Left ventricle myocardium inferior (tissue), 1 donor: Measurements from ENCODE around the gene ZCRB1. TPM values are rescaled to one million over a fixed set of nuclear protein-coding genes. Genes with fewer than 3 reads are reported as not detected.

Source experiments
- DNase-seq: peaks from one replicate; pipeline ENCODE4 v3.0.0-alpha.2; 2020
- H3K27ac ChIP-seq: fragments of 200-600 bp; replicated peaks from 2 replicates; pipeline ENCODE4 v1.8.0; 2021
- H3K27me3 ChIP-seq: fragments of 200-600 bp; 2 replicates; pipeline ENCODE4 v1.8.0; 2021; ENCODE audit warnings: low read depth
- H3K36me3 ChIP-seq: fragments of 200-600 bp; 2 replicates; pipeline ENCODE4 v1.8.0; 2021
- H3K4me1 ChIP-seq: fragments of 200-600 bp; 2 replicates; pipeline ENCODE4 v1.8.0; 2021
- H3K4me3 ChIP-seq: fragments of 200-600 bp; 2 replicates; pipeline ENCODE4 v1.8.0; 2021; ENCODE audit warnings: mild to moderate bottlenecking, moderate library complexity
- H3K9me3 ChIP-seq: fragments of 200-600 bp; replicated peaks from 2 replicates; pipeline ENCODE4 v1.8.0; 2021
- intact Hi-C: fragments of 100-400 bp; cut with micrococcal nuclease; formaldehyde crosslinking; loops from one replicate; pipeline ENCODE4 v1.11.0; 2022
- total RNA-seq: library from RNA; stranded (reverse); fragmentation: NEBNext Ultra II Directional; extraction: Animal tissue kit (Norgen Biotek cat#: 25700); gene quantifications from one replicate; pipeline ENCODE4 v1.2.1, GENCODE V29; 2021
- TF ChIP-seq, protein P1 (sequence below): fragments of 200-600 bp; IDR thresholded peaks from 2 replicates; pipeline ENCODE4 v1.8.0; 2021; ENCODE audit warnings: antibody characterized with exemption, mild to moderate bottlenecking, borderline replicate concordance
- donor health status: DM: no; HTN: yes; CAD: no; lungs with severe emphysema.

The ZCRB1 gene
- total RNA-seq, 1 donor from 2014 or later, result 64.6 TPM

DNA sequence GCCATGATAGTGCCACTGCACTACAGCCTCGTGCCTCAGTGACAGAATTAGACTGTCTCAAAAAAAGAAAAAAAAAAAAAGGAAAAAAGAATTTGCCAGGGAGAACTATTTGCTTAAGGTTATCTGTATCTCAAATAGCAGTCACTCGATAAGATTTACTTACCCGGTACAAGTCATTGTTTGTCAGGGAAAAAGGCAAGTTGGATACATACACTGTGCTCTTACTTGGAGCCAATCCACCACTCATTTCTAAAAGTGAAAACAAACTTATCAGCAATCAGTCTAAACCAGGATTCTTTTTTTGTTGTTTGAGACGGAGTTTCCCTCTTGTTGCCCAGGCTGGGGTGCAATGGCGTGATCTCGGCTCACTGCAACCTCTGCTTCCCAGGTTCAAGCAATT, 2.0 kb downstream of the ZCRB1 start:
- no peak overlapping the region for H3K4me3 ChIP-seq
- peaks cover 36% of the 10 kb centered on the region for H3K4me1 ChIP-seq
- peaks cover 18% of the 10 kb centered on the region for H3K36me3 ChIP-seq
- no peak for DNase-seq
- intact Hi-C loops, result no loop called here
- no peaks in the 10 kb centered on the region for H3K9me3 ChIP-seq
- H3K27ac ChIP-seq, result no peak overlapping the region
- TF ChIP-seq, protein P1, sequence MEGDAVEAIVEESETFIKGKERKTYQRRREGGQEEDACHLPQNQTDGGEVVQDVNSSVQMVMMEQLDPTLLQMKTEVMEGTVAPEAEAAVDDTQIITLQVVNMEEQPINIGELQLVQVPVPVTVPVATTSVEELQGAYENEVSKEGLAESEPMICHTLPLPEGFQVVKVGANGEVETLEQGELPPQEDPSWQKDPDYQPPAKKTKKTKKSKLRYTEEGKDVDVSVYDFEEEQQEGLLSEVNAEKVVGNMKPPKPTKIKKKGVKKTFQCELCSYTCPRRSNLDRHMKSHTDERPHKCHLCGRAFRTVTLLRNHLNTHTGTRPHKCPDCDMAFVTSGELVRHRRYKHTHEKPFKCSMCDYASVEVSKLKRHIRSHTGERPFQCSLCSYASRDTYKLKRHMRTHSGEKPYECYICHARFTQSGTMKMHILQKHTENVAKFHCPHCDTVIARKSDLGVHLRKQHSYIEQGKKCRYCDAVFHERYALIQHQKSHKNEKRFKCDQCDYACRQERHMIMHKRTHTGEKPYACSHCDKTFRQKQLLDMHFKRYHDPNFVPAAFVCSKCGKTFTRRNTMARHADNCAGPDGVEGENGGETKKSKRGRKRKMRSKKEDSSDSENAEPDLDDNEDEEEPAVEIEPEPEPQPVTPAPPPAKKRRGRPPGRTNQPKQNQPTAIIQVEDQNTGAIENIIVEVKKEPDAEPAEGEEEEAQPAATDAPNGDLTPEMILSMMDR, result no peak
- no peaks in the 10 kb centered on the region for H3K27me3 ChIP-seq

DNA sequence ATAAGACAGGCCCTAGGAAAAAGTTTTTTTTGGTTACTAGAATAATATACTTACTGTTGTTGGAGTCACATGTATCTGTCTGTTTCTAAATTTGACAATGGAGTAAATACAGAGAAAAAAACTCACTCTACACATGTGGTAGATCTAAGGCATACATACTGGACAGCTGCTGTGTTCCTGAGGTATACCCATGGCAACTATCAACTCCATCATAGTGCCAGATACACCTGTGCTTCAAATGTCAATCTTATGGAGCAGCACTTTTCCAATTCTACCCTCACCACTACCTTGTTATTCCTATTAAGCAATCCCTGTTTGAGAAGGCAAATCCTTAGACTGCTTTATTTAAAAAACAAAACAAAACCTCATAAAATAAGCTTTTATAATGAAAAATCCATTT, 3.3 kb downstream of the ZCRB1 start:
- intact Hi-C loops, result no loop called here
- H3K36me3 ChIP-seq, result peaks cover 22% of the 10 kb centered on the region

DNA sequence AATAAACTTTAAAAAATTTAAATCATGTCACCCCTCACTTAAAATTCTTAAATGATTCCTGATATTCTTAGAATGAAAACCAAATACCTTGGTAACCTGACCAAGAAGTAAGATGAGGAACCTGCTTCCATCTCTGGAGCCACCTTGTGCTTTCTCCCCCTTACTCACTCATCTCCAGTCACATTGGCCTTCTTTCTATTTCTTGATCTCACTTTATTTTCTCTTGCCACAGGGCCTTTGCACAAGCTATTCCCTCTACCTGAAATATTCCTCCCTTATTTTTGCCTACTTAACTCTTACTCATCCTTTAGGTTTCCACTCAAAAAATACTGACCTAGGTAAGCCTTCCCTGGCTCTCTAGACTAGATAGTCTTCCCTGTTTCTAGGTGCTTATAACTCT, 5.1 kb downstream of the ZCRB1 start:
- Histone ChIP-seq H3K4me3 (no peak overlapping the region), H3K36me3 (peaks cover 39% of the 10 kb centered on the region), H3K27ac (no peak overlapping the region), H3K27me3 (no peaks in the 10 kb centered on the region), H3K4me1 (peaks cover 10% of the 10 kb centered on the region), H3K9me3 (no peaks in the 10 kb centered on the region)
- intact Hi-C loops, result no loop called here
- DNase-seq, result no peak
- TF ChIP-seq, protein P1, result no peak

More for the DNA sequence above, 3.3 kb downstream of the ZCRB1 start:
- Histone ChIP-seq H3K27ac (no peak overlapping the region), H3K4me3 (no peak overlapping the region), H3K4me1 (peaks cover 28% of the 10 kb centered on the region), H3K9me3 (no peaks in the 10 kb centered on the region), H3K27me3 (no peaks in the 10 kb centered on the region)
- TF ChIP-seq, protein P1, result no peak
- DNase-seq, result no peak

DNA sequence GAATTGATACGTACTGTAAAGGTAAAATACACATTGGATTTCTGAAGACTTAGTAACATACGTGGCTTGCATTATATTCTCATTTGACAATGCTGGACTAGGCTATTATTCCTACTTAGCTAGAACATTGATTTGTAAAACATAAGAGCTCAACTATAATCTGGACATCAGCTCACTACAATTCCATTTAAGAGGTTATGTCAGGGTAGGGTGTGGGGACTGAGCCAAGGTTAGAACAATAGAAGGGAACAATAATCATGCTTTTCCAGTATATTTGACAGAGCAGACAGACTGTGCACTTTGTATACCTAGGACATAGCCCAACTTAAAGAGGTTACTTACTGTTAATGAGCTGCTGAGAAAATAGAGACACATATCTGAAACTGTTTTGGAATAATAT, 10.8 kb downstream of the ZCRB1 start:
- TF ChIP-seq, protein P1, result no peak
- Histone ChIP-seq H3K27me3 (no peaks in the 10 kb centered on the region), H3K27ac (no peak overlapping the region), H3K4me3 (no peak overlapping the region), H3K9me3 (no peaks in the 10 kb centered on the region), H3K4me1 (no peaks in the 10 kb centered on the region), H3K36me3 (peaks cover 69% of the 10 kb centered on the region)
- no peak for DNase-seq
- intact Hi-C loops, result no loop called here

DNA sequence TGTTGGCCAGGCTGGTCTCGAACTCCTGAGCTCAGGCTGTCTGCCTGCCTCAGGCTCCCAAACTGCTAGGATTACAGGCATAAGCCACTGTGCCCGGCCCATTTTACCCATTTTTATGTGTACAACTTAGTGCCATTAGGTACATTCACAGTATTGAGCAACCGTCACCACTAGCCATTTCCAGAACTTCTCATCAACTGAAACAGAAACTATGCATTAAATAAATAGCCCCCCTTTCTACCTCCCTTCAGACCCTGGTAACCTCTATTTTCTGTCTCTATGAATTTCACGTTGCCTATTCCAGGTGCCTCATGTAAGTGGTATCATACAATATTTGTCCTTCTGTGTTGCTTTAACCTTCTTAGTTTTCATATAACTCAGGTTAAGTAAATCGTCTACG, 15.9 kb downstream of the ZCRB1 start:
- intact Hi-C loops, result no loop called here
- H3K27ac ChIP-seq, result no peak overlapping the region
- H3K36me3 ChIP-seq, result peaks cover 43% of the 10 kb centered on the region
- H3K9me3 ChIP-seq, result no peaks in the 10 kb centered on the region
- no peaks in the 10 kb centered on the region for H3K27me3 ChIP-seq
- DNase-seq, result no peak
- no peak overlapping the region for H3K4me3 ChIP-seq
- no peaks in the 10 kb centered on the region for H3K4me1 ChIP-seq
- TF ChIP-seq, protein P1, result no peak

DNA sequence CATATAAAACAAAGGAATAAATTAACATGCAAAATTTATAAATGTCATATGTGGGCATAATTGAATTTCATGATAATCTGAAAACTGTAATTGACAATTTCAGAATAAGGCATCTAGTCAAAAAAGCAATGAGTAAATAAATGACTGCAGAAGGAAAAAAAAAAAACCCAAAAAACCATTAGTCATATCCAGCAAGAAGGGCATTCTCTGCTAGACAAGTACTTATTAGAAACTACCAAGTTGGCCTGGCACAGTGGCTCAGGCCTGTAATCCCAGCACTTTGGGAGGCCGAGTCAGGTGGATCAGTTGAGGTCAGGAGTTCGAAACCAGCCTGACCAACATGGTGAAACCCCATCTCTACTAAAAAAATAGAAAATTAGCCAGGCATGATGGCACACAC, 17.5 kb downstream of the ZCRB1 start:
- TF ChIP-seq, protein P1, result no peak
- H3K27me3 ChIP-seq, result no peaks in the 10 kb centered on the region
- no peak for DNase-seq

More for the DNA sequence above, 17.5 kb downstream of the ZCRB1 start:
- no peaks in the 10 kb centered on the region for H3K4me1 ChIP-seq
- H3K36me3 ChIP-seq, result peaks cover 31% of the 10 kb centered on the region
- no peaks in the 10 kb centered on the region for H3K9me3 ChIP-seq
- no peak overlapping the region for H3K27ac ChIP-seq
- intact Hi-C loops, result no loop called here
- H3K4me3 ChIP-seq, result no peak overlapping the region
